Lung microvascular endothelial cell (primary cell): Measurements from ENCODE around the gene CCDC59. TPM values are rescaled to one million over a fixed set of nuclear protein-coding genes. Genes with fewer than 3 reads are reported as not detected.
"Not testable (repeated sequence)": the region's sequence is repeated elsewhere in the genome, so short reads cannot be mapped to it uniquely, and the experiment has no call there.

Source experiments
- DNase-seq, 2 donors: peaks; one replicate each; pipeline versions ENCODE4 v3.0.0 to v3.0.0-alpha.2; 2010; ENCODE audit warnings: low read depth in 2 of 2
- total RNA-seq: library from RNA; depleted of rRNA; stranded (reverse); fragments of >200 nt; gene quantifications from 2 replicates; pipeline ENCODE4 v1.2.1, GENCODE V29; 2014

Gene CCDC59
- total RNA-seq, result 25.1 and 31.5 TPM in 2 replicates

GRCh38 chr12:82358200-82359114, at the start of gene CCDC59, which contains the start of gene METTL25:
Gene CCDC59, minus strand, starts transcription at chr12:82358387. Its CDS starts 11 bp downstream, at chr12:82358376.
Gene METTL25, plus strand, starts transcription at chr12:82358529. Its CDS starts 37 bp downstream, at chr12:82358566.
- peak; percentile 99 to 100 for DNase-seq

- peak; percentile 5 to 39 for DNase-seq
Measured at GRCh38 chr12:82407481-82407880, 49.3 kb upstream of the CCDC59 start.

- DNase-seq, result no peak
Measured at GRCh38 chr12:82406651-82407050, 48.5 kb upstream of the CCDC59 start.

- DNase-seq, result no peak
Measured at GRCh38 chr12:82400819-82401218, 42.6 kb upstream of the CCDC59 start.

- no peak for DNase-seq
Measured at GRCh38 chr12:82398879-82399278, 40.7 kb upstream of the CCDC59 start.

GRCh38 chr12:82383930-82384552, 25.9 kb upstream of the CCDC59 start:
- peak; percentile 60 to 68 for DNase-seq

- DNase-seq, result no peak
Measured at GRCh38 chr12:82378997-82379396, 20.8 kb upstream of the CCDC59 start.

- no peak for DNase-seq
Measured at GRCh38 chr12:82375201-82375600, 17.0 kb upstream of the CCDC59 start.

GRCh38 chr12:82366197-82366596, 8.0 kb upstream of the CCDC59 start:
- DNase-seq, result no peak

- DNase-seq, result no peak
Measured at GRCh38 chr12:82363990-82364389, 5.8 kb upstream of the CCDC59 start.

GRCh38 chr12:82361461-82361915, 3.3 kb upstream of the CCDC59 start:
- no peak for DNase-seq

- DNase-seq, result not testable (repeated sequence)
Measured at GRCh38 chr12:82360834-82361233, 2.6 kb upstream of the CCDC59 start.

- peak in 1 of 2 donors; percentile 21 for DNase-seq
Measured at GRCh38 chr12:82359115-82359478, 910 bp upstream of the CCDC59 start.

- DNase-seq, result no peak
Measured at GRCh38 chr12:82357845-82358199, 365 bp downstream of the CCDC59 start.

- DNase-seq, result no peak
Measured at GRCh38 chr12:82357340-82357739, 847 bp downstream of the CCDC59 start.

GRCh38 chr12:82351390-82351789, 6.8 kb downstream of the CCDC59 start:
- DNase-seq, result no peak

- no peak for DNase-seq
Measured at GRCh38 chr12:82350161-82350560, 8.0 kb downstream of the CCDC59 start.

- no peak for DNase-seq
Measured at GRCh38 chr12:82329508-82329907, 28.7 kb downstream of the CCDC59 start.

GRCh38 chr12:82327861-82328260, 30.3 kb downstream of the CCDC59 start:
- DNase-seq, result no peak

GRCh38 chr12:82326905-82327503, 31.2 kb downstream of the CCDC59 start:
- peak; percentile 36 to 43 for DNase-seq

GRCh38 chr12:82325540-82326336, 32.4 kb downstream of the CCDC59 start:
- DNase-seq, result no peak
